ENCODE measurements around the gene CPT2. TPM values are rescaled to one million over a fixed set of nuclear protein-coding genes. Genes with fewer than 3 reads are reported as not detected.

The CPT2 gene
- polyA plus RNA-seq, 1 of the 3 experiments (the other 2 are of a cell fraction) = 18.6 TPM

- CTCF ChIA-PET = no interaction called here
- Histone ChIP-seq H3K27ac (ENCODE audit: low read depth in 2 of 2, low read length in 1 of 2) (no peak overlapping the region), H3K36me3 (replicated peaks in 1 of 2; ENCODE audit: control insufficient read depth in 1 of 2, insufficient read depth in 2 of 2, low read length in 1 of 2) (no peaks in the 10 kb centered on the region), H3K27me3 (ENCODE audit: insufficient read depth) (no peaks in the 10 kb centered on the region), H3K9me3 (no peaks in the 10 kb centered on the region), H3K4me1 (ENCODE audit: control insufficient read depth in 1 of 2, insufficient read depth in 2 of 2, low read depth in 1 of 2, low read length in 1 of 2) (no peaks in the 10 kb centered on the region; a peak in 1 of 4 replicates), H3K9ac (no peak overlapping the region), H3K79me2 (ENCODE audit: insufficient read depth) (no peaks in the 10 kb centered on the region), H2AFZ (ENCODE audit: low read depth) (no peak overlapping the region), H3K4me2 (no peak overlapping the region), H3K4me3 (ENCODE audit: low read depth in 2 of 2, low read length in 1 of 2) (no peak overlapping the region), H3F3A (replicated peaks; ENCODE audit: insufficient read depth) (no peaks in the 10 kb centered on the region), H3K9me2 (no peaks in the 10 kb centered on the region), H4K20me1 (ENCODE audit: insufficient read depth) (no peaks in the 10 kb centered on the region)
- POLR2A ChIA-PET = no interaction called here
- no peak for TF ChIP-seq CTCF (IDR thresholded peaks at IDR 0.05)
- TF ChIP-seq RAD21 (IDR thresholded peaks at IDR 0.05; ENCODE audit: low read length) = no peak
- no peak for TF ChIP-seq GABPA (IDR thresholded peaks at IDR 0.05; ENCODE audit: low read depth)
- TF ChIP-seq RFX5 (IDR thresholded peaks at IDR 0.05; ENCODE audit: low read length) = no peak
- no peak for TF ChIP-seq TEAD4 (IDR thresholded peaks at IDR 0.05; ENCODE audit: borderline replicate concordance, insufficient read depth)
- no peak for TF ChIP-seq NRF1 (IDR thresholded peaks at IDR 0.05; ENCODE audit: low read depth, low read length)
- no peak for TF ChIP-seq MXI1 (IDR thresholded peaks at IDR 0.05; ENCODE audit: low read depth, low read length)
- no peak for TF ChIP-seq YY1 (IDR thresholded peaks at IDR 0.05; ENCODE audit: low read depth)
- TF ChIP-seq CHD2 (IDR thresholded peaks at IDR 0.05; ENCODE audit: low read length, partially characterized antibody) = no peak
- no peak for TF ChIP-seq EZH2phosphoT487 (IDR thresholded peaks at IDR 0.05; ENCODE audit: borderline replicate concordance, low read depth)
- DNase-seq = no peak
- 75% methylated on average over 5 of the region's 5 CpGs for WGBS (ENCODE audit: low lambda C conversion rate)
Observed at GRCh38 chr1:53162621-53163020, 34.0 kb upstream of the CPT2 start.

GRCh38 chr1:53163291-53163768, 33.3 kb upstream of the CPT2 start:
- no peaks in the 10 kb centered on the region for H3K27me3 ChIP-seq (ENCODE audit: insufficient read depth)
- no peaks in the 10 kb centered on the region for H3K9me3 ChIP-seq
- H3K4me3 ChIP-seq (ENCODE audit: low read depth in 2 of 2, low read length in 1 of 2) = no peak overlapping the region
- no peaks in the 10 kb centered on the region for H3K79me2 ChIP-seq (ENCODE audit: insufficient read depth)
- H3K4me2 ChIP-seq = no peak overlapping the region
- no peaks in the 10 kb centered on the region for H3K36me3 ChIP-seq (replicated peaks in 1 of 2; ENCODE audit: control insufficient read depth in 1 of 2, insufficient read depth in 2 of 2, low read length in 1 of 2)
- H3F3A ChIP-seq (replicated peaks; ENCODE audit: insufficient read depth) = no peaks in the 10 kb centered on the region
- H3K9me2 ChIP-seq = no peaks in the 10 kb centered on the region
- H2AFZ ChIP-seq (ENCODE audit: low read depth) = no peak overlapping the region
- no peak overlapping the region for H3K27ac ChIP-seq (ENCODE audit: low read depth in 2 of 2, low read length in 1 of 2)
- no peaks in the 10 kb centered on the region for H4K20me1 ChIP-seq (ENCODE audit: insufficient read depth)
- no peak for DNase-seq
- no peak overlapping the region for H3K9ac ChIP-seq
- WGBS (ENCODE audit: low lambda C conversion rate) = 92% methylated on average over 10 of the region's 10 CpGs
- POLR2A ChIA-PET = no interaction called here
- H3K4me1 ChIP-seq (ENCODE audit: control insufficient read depth in 1 of 2, insufficient read depth in 2 of 2, low read depth in 1 of 2, low read length in 1 of 2) = no peaks in the 10 kb centered on the region; a peak in 1 of 4 replicates
- TF ChIP-seq PBX3 (IDR thresholded peaks at IDR 0.05) = no peak
- no peak for TF ChIP-seq GATA2 (CRISPR knock-in tag; IDR thresholded peaks at IDR 0.05)
- no peak for TF ChIP-seq EZH2phosphoT487 (IDR thresholded peaks at IDR 0.05; ENCODE audit: borderline replicate concordance, low read depth)
- no peak for TF ChIP-seq YY1 (IDR thresholded peaks at IDR 0.05; ENCODE audit: low read depth)
- no peak for TF ChIP-seq FOXM1 (IDR thresholded peaks at IDR 0.05; ENCODE audit: low read depth)
- CTCF ChIA-PET = interaction anchor here (0.8 to 5.0 kb wide), 3 partner anchors 8 to 19 kb away, joined by 3 to 28 read pairs (median 9); no protein-coding TSS in a partner anchor

Measured in SK-N-SH (cell line).